Neural progenitor cell (in vitro differentiated cells): ENCODE results near the gene MINDY3. TPM values are rescaled to one million over a fixed set of nuclear protein-coding genes. Genes with fewer than 3 reads are reported as not detected.

Source experiments
- DNase-seq: peaks from one replicate; pipeline ENCODE4 v3.0.0-alpha.2; 2016; ENCODE audit warnings: low spot score
- H2AFZ ChIP-seq: fragments of 200-600 bp; sonication (generic); replicated peaks from 2 replicates; pipeline ENCODE4 v1.6.1; 2016; ENCODE audit warnings: antibody characterized with exemption
- H3F3A ChIP-seq: fragments of 200-600 bp; sonication (generic); 2 replicates; pipeline ENCODE4 v1.6.1; 2016; ENCODE audit warnings: antibody characterized with exemption, low read depth
- H3K27ac ChIP-seq: fragments of 200-600 bp; sonication (generic); 2 replicates; pipeline ENCODE4 v1.5.1; 2016; ENCODE audit warnings: mild to moderate bottlenecking
- H3K27me3 ChIP-seq: fragments of 200-600 bp; sonication (generic); 2 replicates; pipeline ENCODE4 v1.6.1; 2016; ENCODE audit warnings: mild to moderate bottlenecking, moderate library complexity
- H3K36me3 ChIP-seq: fragments of 200-600 bp; sonication (generic); 2 replicates; pipeline ENCODE4 v1.5.1; 2016
- H3K4me1 ChIP-seq: fragments of 200-600 bp; sonication (generic); 2 replicates; pipeline ENCODE4 v1.6.1; 2016; ENCODE audit warnings: mixed run types
- H3K4me2 ChIP-seq: fragments of 200-600 bp; sonication (generic); 2 replicates; pipeline ENCODE4 v1.6.1; 2016
- H3K4me3 ChIP-seq: fragments of 200-600 bp; sonication (generic); 2 replicates; pipeline ENCODE4 v1.5.1; 2016
- H3K79me2 ChIP-seq: fragments of 200-600 bp; sonication (generic); 2 replicates; pipeline ENCODE4 v1.6.1; 2016; ENCODE audit warnings: low read depth
- H3K9ac ChIP-seq: fragments of 200-600 bp; sonication (generic); 2 replicates; pipeline ENCODE4 v1.6.1; 2016
- H3K9me3 ChIP-seq: fragments of 200-600 bp; sonication (generic); 2 replicates; pipeline ENCODE4 v1.5.1; 2016; ENCODE audit warnings: low read depth
- H4K20me1 ChIP-seq: fragments of 200-600 bp; sonication (generic); 2 replicates; pipeline ENCODE4 v1.6.1; 2016; ENCODE audit warnings: low read depth
- H3K27ac Mint-ChIP-seq: 3 replicates; pipeline ENCODE4 v1.8.0; 2021; ENCODE audit warnings: mixed read lengths
- H3K27me3 Mint-ChIP-seq: 2 replicates; pipeline ENCODE4 v1.8.0; 2022; ENCODE audit warnings: low read depth, mild to moderate bottlenecking, inconsistent platforms, moderate library complexity, mixed read lengths; ENCODE audit not compliant: insufficient read depth
- H3K36me3 Mint-ChIP-seq: 3 replicates; pipeline ENCODE4 v1.8.0; 2021; ENCODE audit warnings: mixed read lengths
- H3K4me1 Mint-ChIP-seq: 3 replicates; pipeline ENCODE4 v1.8.0; 2021; ENCODE audit warnings: mixed read lengths
- H3K4me3 Mint-ChIP-seq: 3 replicates; pipeline ENCODE4 v1.8.0; 2021; ENCODE audit warnings: mild to moderate bottlenecking, moderate library complexity, mixed read lengths
- H3K9me3 Mint-ChIP-seq: 3 replicates; pipeline ENCODE4 v1.8.0; 2020; ENCODE audit warnings: mixed read lengths
- CTCF ChIP-seq: fragments of 200-600 bp; sonication (generic); IDR thresholded peaks from 2 replicates; pipeline ENCODE4 v1.5.1; 2017; ENCODE audit warnings: antibody characterized with exemption, mild to moderate bottlenecking
- EZH2 ChIP-seq: fragments of 200-600 bp; sonication (generic); IDR thresholded peaks from 2 replicates; pipeline ENCODE4 v1.6.1; 2017; ENCODE audit warnings: antibody characterized with exemption, mild to moderate bottlenecking, moderate library complexity
- EZH2phosphoT487 ChIP-seq: fragments of 200-600 bp; sonication (generic); IDR thresholded peaks from 2 replicates; pipeline ENCODE4 v1.6.1; 2017; ENCODE audit warnings: antibody characterized with exemption
- total RNA-seq: library from RNA; depleted of rRNA; stranded (reverse); fragments of >200 nt; gene quantifications from 2 replicates; pipeline ENCODE4 v1.2.3, GENCODE V29; 2015; ENCODE audit warnings: low replicate concordance

The MINDY3 gene
- total RNA-seq, 1 donor from 2014 or later = 28.2 TPM

DNA sequence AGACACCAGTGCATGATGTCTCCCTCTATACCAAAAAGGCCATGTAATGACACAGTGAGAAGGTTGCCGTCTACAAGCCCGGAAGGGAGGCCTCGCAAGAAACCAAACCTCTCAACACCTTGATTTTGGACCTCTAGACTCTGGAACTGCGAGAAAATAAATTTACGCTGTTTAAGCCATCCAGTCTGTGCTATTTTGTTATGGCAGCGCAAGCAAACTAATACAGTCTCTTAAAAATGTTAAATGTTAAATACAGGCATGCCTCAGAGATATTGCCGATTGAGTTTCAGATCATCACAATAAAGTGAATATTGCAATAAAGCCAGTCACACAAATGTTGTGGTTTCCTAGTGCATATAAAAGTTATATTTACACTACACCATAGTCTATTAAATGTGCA is 5.0 kb upstream of the MINDY3 start:
- TF ChIP-seq EZH2 (no peak), EZH2phosphoT487 (no peak), CTCF (no peak)
- no peak overlapping the region for H3K27ac Mint-ChIP-seq
- H3K4me1 ChIP-seq = no peaks in the 10 kb centered on the region

DNA sequence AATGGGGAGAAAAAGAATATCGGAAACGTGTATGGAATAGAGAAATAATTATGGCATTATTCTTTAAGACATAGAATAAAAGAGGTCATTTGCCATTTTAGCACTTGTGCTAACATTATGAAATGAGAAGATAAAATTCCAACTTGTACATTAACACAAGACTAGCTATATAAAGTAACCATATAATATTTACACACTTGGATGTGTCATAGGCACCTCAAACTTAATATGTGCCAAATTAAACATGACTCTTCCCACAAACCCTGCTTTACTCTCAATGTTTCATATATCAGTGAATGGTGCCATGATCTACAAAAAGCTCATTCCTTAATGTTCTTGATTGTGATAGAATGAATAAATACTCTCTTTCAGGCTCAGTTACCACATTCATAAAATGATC is 4.1 kb upstream of the MINDY3 start:
- Histone ChIP-seq H2AFZ (no peak overlapping the region), H3K4me3 (no peak overlapping the region), H4K20me1 (no peaks in the 10 kb centered on the region), H3K9ac (no peak overlapping the region), H3K36me3 (no peaks in the 10 kb centered on the region), H3K9me3 (peaks cover 8% of the 10 kb centered on the region), H3K27me3 (peaks cover 85% of the 10 kb centered on the region), H3K4me2 (no peak overlapping the region), H3K27ac (no peak overlapping the region), H3F3A (peaks cover 11% of the 10 kb centered on the region), H3K4me1 (peaks cover 2% of the 10 kb centered on the region), H3K79me2 (peaks cover 3% of the 10 kb centered on the region)
- TF ChIP-seq CTCF = no peak
- TF ChIP-seq EZH2phosphoT487 = no peak
- no peak for TF ChIP-seq EZH2
- Mint-ChIP-seq H3K27ac (no peak overlapping the region), H3K36me3 (no peaks in the 10 kb centered on the region), H3K4me3 (no peak overlapping the region), H3K4me1 (peaks cover 3% of the 10 kb centered on the region), H3K9me3 (peaks cover 3% of the 10 kb centered on the region), H3K27me3 (peaks cover 6% of the 10 kb centered on the region)
- DNase-seq = no peak

More for the DNA sequence above, 5.0 kb upstream of the MINDY3 start:
- Histone ChIP-seq H3K27ac (no peak overlapping the region), H3K36me3 (no peaks in the 10 kb centered on the region), H3K4me3 (no peak overlapping the region), H3K79me2 (no peaks in the 10 kb centered on the region), H3K27me3 (peaks cover 94% of the 10 kb centered on the region), H4K20me1 (no peaks in the 10 kb centered on the region), H3K4me2 (no peak overlapping the region), H2AFZ (no peak overlapping the region), H3K9ac (no peak overlapping the region), H3K9me3 (peaks cover 8% of the 10 kb centered on the region), H3F3A (peaks cover 7% of the 10 kb centered on the region)
- Mint-ChIP-seq H3K36me3 (no peaks in the 10 kb centered on the region), H3K4me1 (no peaks in the 10 kb centered on the region), H3K9me3 (peaks cover 3% of the 10 kb centered on the region), H3K4me3 (no peak overlapping the region), H3K27me3 (peaks cover 6% of the 10 kb centered on the region)
- no peak for DNase-seq

DNA sequence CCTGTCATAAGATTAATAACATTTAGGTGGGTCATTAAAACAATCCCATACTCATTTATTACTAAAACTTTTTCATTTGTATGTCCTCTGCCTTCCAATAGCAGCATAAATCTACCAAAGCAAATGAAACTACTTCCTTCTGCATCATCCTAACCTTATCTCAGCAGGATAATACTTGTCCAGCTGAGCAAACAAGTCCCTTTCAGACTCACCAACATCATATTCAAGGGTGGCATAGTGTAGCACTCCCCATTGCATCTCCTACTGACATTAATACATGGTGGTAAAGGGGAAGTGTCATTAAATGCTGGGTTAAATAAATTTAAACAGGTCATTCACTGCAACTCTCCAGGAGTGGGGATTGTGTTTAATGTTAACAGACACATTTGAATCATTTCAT is 3.4 kb upstream of the MINDY3 start:
- Histone ChIP-seq H3K9me3 (peaks cover 8% of the 10 kb centered on the region), H3K4me3 (no peak overlapping the region), H3K27me3 (peaks cover 78% of the 10 kb centered on the region), H3K36me3 (no peaks in the 10 kb centered on the region), H3K4me2 (no peak overlapping the region), H3K4me1 (peaks cover 8% of the 10 kb centered on the region), H3K79me2 (peaks cover 10% of the 10 kb centered on the region), H2AFZ (no peak overlapping the region), H4K20me1 (no peaks in the 10 kb centered on the region), H3K27ac (no peak overlapping the region), H3F3A (peaks cover 11% of the 10 kb centered on the region), H3K9ac (no peak overlapping the region)
- DNase-seq = no peak
- Mint-ChIP-seq H3K27ac (no peak overlapping the region), H3K9me3 (peaks cover 3% of the 10 kb centered on the region), H3K4me3 (no peak overlapping the region), H3K36me3 (no peaks in the 10 kb centered on the region), H3K4me1 (peaks cover 7% of the 10 kb centered on the region), H3K27me3 (peaks cover 6% of the 10 kb centered on the region)
- no peak for TF ChIP-seq EZH2
- no peak for TF ChIP-seq EZH2phosphoT487
- no peak for TF ChIP-seq CTCF
